Tibial nerve (tissue), 4 donors: Measurements from ENCODE around the gene SOS2. TPM values are rescaled to one million over a fixed set of nuclear protein-coding genes. Genes with fewer than 3 reads are reported as not detected.

Experiments used
- DNase-seq, 2 donors: peaks; one replicate each; pipeline ENCODE4 v3.0.0-alpha.2; 2019; ENCODE audit warnings: low spot score in 2 of 2
- H3K27ac ChIP-seq, 4 donors: fragments of 200-600 bp; sonication (generic) in 3 of 4; one replicate each; pipeline ENCODE4 v1.5.1; 2017 to 2019; ENCODE audit warnings: mild to moderate bottlenecking in 1 of 4
- H3K27me3 ChIP-seq, 2 donors: fragments of 200-600 bp; sonication (generic) in 1 of 2; one replicate each; pipeline versions ENCODE4 v1.5.1 to v1.6.0; 2017 to 2019
- H3K36me3 ChIP-seq, 3 donors: fragments of 200-600 bp; sonication (generic); one replicate each; pipeline ENCODE4 v1.5.1; 2018 to 2019
- H3K4me1 ChIP-seq, 4 donors: fragments of 200-600 bp; sonication (generic) in 3 of 4; one replicate each; pipeline ENCODE4 v1.5.1; 2017 to 2019
- H3K4me3 ChIP-seq, 4 donors: fragments of 200-600 bp; sonication (generic) in 3 of 4; one replicate each; pipeline ENCODE4 v1.5.1; 2017 to 2019; ENCODE audit warnings: mild to moderate bottlenecking in 1 of 4, moderate library complexity in 1 of 4
- H3K9me3 ChIP-seq, 4 donors: fragments of 200-600 bp; sonication (generic) in 3 of 4; one replicate each; pipeline ENCODE4 v1.5.1; 2017 to 2019
- CTCF ChIP-seq, 5 experiments: fragments of 200-600 bp in 3 of 5; fragments of 450-650 bp in 2 of 5; sonication (generic) in 3 of 5; IDR thresholded peaks; one replicate each; pipeline ENCODE4 v1.5.1; 2016 to 2019; ENCODE audit warnings: antibody characterized with exemption in 5 of 5, mild to moderate bottlenecking in 3 of 5, moderate library complexity in 2 of 5
- EP300 ChIP-seq, 2 donors: sonication (generic); formaldehyde crosslinking; IDR thresholded peaks; one replicate each; pipeline ENCODE4 v1.6.1; 2017; ENCODE audit warnings: antibody characterized with exemption in 2 of 2, mild to moderate bottlenecking in 1 of 2
- POLR2A ChIP-seq, 2 donors: fragments of 450-650 bp; IDR thresholded peaks; one replicate each; pipeline ENCODE4 v1.6.1; 2017; ENCODE audit warnings: antibody characterized with exemption in 2 of 2, mild to moderate bottlenecking in 2 of 2, moderate library complexity in 2 of 2
- WGBS, 2 donors: methylation state at CpG; one replicate each; pipeline ENCODE4 v1.1.5; 2018; 5-methylcytosine and 5-hydroxymethylcytosine counted together
- total RNA-seq, 4 donors: library from RNA; depleted of rRNA; stranded (reverse); fragments of >200 nt; gene quantifications; one replicate each; pipeline ENCODE4 v1.1.0, GENCODE V29; 2016

The SOS2 gene
- total RNA-seq, 4 donors from 2014 or later: 30.9 to 41.5 (median 38.0) TPM

- peaks cover 0 to 81% (median 8%) of the 10 kb centered on the region in 3 donors for H3K36me3 ChIP-seq
- no peaks in the 10 kb centered on the region for H3K4me1 ChIP-seq
- no peak overlapping the region for H3K27ac ChIP-seq
- no peaks in the 10 kb centered on the region for H3K27me3 ChIP-seq
- DNase-seq: no peak
- no peak overlapping the region for H3K4me3 ChIP-seq
- H3K9me3 ChIP-seq: no peaks in the 10 kb centered on the region
- WGBS, 2 donors: 92 to 93% methylated on average over 4 of the region's 4 CpGs
- TF ChIP-seq POLR2A (IDR thresholded peaks at IDR 0.05) (no peak), CTCF (IDR thresholded peaks at IDR 0.05) (no peak), EP300 (IDR thresholded peaks at IDR 0.05) (no peak)
Observed at GRCh38 chr14:50156111-50156510, 75.3 kb downstream of the SOS2 start.

GRCh38 chr14:50148799-50149198 lies 82.6 kb downstream of the SOS2 start:
- DNase-seq: no peak
- peaks cover 0 to 84% (median 3%) of the 10 kb centered on the region in 3 donors for H3K36me3 ChIP-seq
- no peak overlapping the region for H3K4me3 ChIP-seq
- H3K9me3 ChIP-seq: no peaks in the 10 kb centered on the region
- TF ChIP-seq EP300 (IDR thresholded peaks at IDR 0.05) (no peak), CTCF (IDR thresholded peaks at IDR 0.05) (no peak), POLR2A (IDR thresholded peaks at IDR 0.05) (no peak)
- H3K27me3 ChIP-seq: no peaks in the 10 kb centered on the region
- 83 to 89% methylated on average over 4 of the region's 4 CpGs for WGBS, 2 donors
- no peak overlapping the region for H3K27ac ChIP-seq
- no peaks in the 10 kb centered on the region for H3K4me1 ChIP-seq

- H3K36me3 ChIP-seq: peaks cover 0 to 30% (median 0%) of the 10 kb centered on the region in 3 donors
- no peak overlapping the region for H3K27ac ChIP-seq
Observed at GRCh38 chr14:50139192-50139591, 92.2 kb downstream of the SOS2 start.

GRCh38 chr14:50127802-50128201 lies 103.6 kb downstream of the SOS2 start:
- no peak overlapping the region for H3K27ac ChIP-seq
- no peak overlapping the region for H3K4me3 ChIP-seq
- no peaks in the 10 kb centered on the region for H3K27me3 ChIP-seq
- TF ChIP-seq EP300 (IDR thresholded peaks at IDR 0.05) (no peak), CTCF (IDR thresholded peaks at IDR 0.05) (no peak), POLR2A (IDR thresholded peaks at IDR 0.05) (no peak)
- no peaks in the 10 kb centered on the region for H3K9me3 ChIP-seq
- H3K36me3 ChIP-seq: peaks cover 0 to 76% (median 0%) of the 10 kb centered on the region in 3 donors
- no peaks in the 10 kb centered on the region for H3K4me1 ChIP-seq
- no peak for DNase-seq
- 98% methylated on average over 2 of the region's 2 CpGs for WGBS, 2 donors

More at GRCh38 chr14:50139192-50139591, 92.2 kb downstream of the SOS2 start:
- 91 to 96% methylated on average over 3 of the region's 3 CpGs for WGBS, 2 donors
- Histone ChIP-seq H3K4me3 (no peak overlapping the region), H3K27me3 (no peaks in the 10 kb centered on the region), H3K4me1 (no peaks in the 10 kb centered on the region), H3K9me3 (no peaks in the 10 kb centered on the region)
- DNase-seq: no peak
- TF ChIP-seq EP300 (IDR thresholded peaks at IDR 0.05) (no peak), CTCF (IDR thresholded peaks at IDR 0.05) (no peak), POLR2A (IDR thresholded peaks at IDR 0.05) (no peak)

GRCh38 chr14:50123062-50123461 lies 108.3 kb downstream of the SOS2 start:
- Histone ChIP-seq H3K36me3 (peaks cover 0 to 56% (median 0%) of the 10 kb centered on the region in 3 donors), H3K27me3 (no peaks in the 10 kb centered on the region), H3K4me3 (no peak overlapping the region), H3K9me3 (no peaks in the 10 kb centered on the region), H3K27ac (no peak overlapping the region), H3K4me1 (peaks cover 0 to 2% (median 0%) of the 10 kb centered on the region in 4 donors)
- WGBS, 2 donors: 71 to 81% methylated on average over 3 of the region's 3 CpGs
- DNase-seq: no peak
- TF ChIP-seq POLR2A (IDR thresholded peaks at IDR 0.05) (no peak), EP300 (IDR thresholded peaks at IDR 0.05) (no peak), CTCF (IDR thresholded peaks at IDR 0.05) (no peak)
